ENCODE results near the gene MT2A.
"Not testable (repeated sequence)": the region's sequence is repeated elsewhere in the genome, so short reads cannot be mapped to it uniquely, and the experiment has no call there.

The MT2A gene

GRCh38 chr16:56580391-56581048, 27.9 kb upstream of the MT2A start:
- no peak overlapping the region for H3K27ac ChIP-seq (ENCODE audit: low read depth, low read length)
- no peak overlapping the region for H3K4me3 ChIP-seq (ENCODE audit: low read depth in 1 of 2, low read length in 2 of 2)
- peaks cover 0 to 3% of the 10 kb centered on the region in 2 donors for H3K4me1 ChIP-seq (ENCODE audit: control insufficient read depth in 1 of 2, insufficient read depth in 2 of 2, low read length in 2 of 2)
- no peaks in the 10 kb centered on the region for H3K36me3 ChIP-seq (ENCODE audit: control insufficient read depth in 1 of 2, insufficient read depth in 2 of 2, low read length in 2 of 2)
- no peaks in the 10 kb centered on the region for H3K27me3 ChIP-seq (ENCODE audit: control insufficient read depth in 1 of 2, insufficient read depth in 2 of 2, low read length in 2 of 2)
- no peaks in the 10 kb centered on the region for H3K9me3 ChIP-seq (ENCODE audit: control insufficient read depth in 1 of 2, low read length in 2 of 2)
- H3K9ac ChIP-seq (ENCODE audit: low read depth in 1 of 2, low read length in 2 of 2), result no peak overlapping the region

DNA sequence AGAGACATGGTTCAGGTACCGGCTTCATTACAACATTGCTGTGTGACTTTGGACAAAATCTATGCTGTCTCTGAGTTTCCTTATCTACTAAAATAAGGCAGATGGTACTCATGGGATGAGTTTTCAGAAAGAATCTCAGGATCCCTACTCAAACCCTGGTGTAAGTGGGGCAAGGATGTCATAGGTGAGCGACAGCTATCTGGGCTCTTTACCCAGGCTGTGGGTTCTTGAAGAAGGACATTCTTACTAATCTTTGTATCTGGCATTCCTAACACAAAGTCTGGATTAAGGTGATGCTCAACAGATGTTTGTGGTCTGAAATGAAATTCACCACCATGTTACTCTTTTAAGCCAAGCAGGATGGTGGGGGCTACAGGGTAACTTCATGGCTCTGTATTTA, 25.5 kb upstream of the MT2A start:
- H3K27me3 ChIP-seq (ENCODE audit: control insufficient read depth in 1 of 2, insufficient read depth in 2 of 2, low read length in 2 of 2), result not testable (repeated sequence)

GRCh38 chr16:56583351-56584168, 24.8 kb upstream of the MT2A start:
- Histone ChIP-seq H3K4me1 (ENCODE audit: control insufficient read depth in 1 of 2, insufficient read depth in 2 of 2, low read length in 2 of 2) (no peaks in the 10 kb centered on the region), H3K9me3 (ENCODE audit: control insufficient read depth in 1 of 2, low read length in 2 of 2) (no peaks in the 10 kb centered on the region), H3K9ac (ENCODE audit: low read depth in 1 of 2, low read length in 2 of 2) (no peak overlapping the region), H3K4me3 (ENCODE audit: low read depth in 1 of 2, low read length in 2 of 2) (no peak overlapping the region), H3K27me3 (ENCODE audit: control insufficient read depth in 1 of 2, insufficient read depth in 2 of 2, low read length in 2 of 2) (peaks cover 0 to 7% of the 10 kb centered on the region in 2 donors), H3K27ac (ENCODE audit: low read depth, low read length) (no peak overlapping the region), H3K36me3 (ENCODE audit: control insufficient read depth in 1 of 2, insufficient read depth in 2 of 2, low read length in 2 of 2) (no peaks in the 10 kb centered on the region)

More for the DNA sequence above, 25.5 kb upstream of the MT2A start:
- H3K4me3 ChIP-seq (ENCODE audit: low read depth in 1 of 2, low read length in 2 of 2); H3K9ac ChIP-seq (ENCODE audit: low read depth in 1 of 2, low read length in 2 of 2); H3K36me3 ChIP-seq (ENCODE audit: control insufficient read depth in 1 of 2, insufficient read depth in 2 of 2, low read length in 2 of 2); H3K4me1 ChIP-seq (ENCODE audit: control insufficient read depth in 1 of 2, insufficient read depth in 2 of 2, low read length in 2 of 2); H3K27ac ChIP-seq (ENCODE audit: low read depth, low read length); H3K9me3 ChIP-seq (ENCODE audit: control insufficient read depth in 1 of 2, low read length in 2 of 2): not testable (repeated sequence)

DNA sequence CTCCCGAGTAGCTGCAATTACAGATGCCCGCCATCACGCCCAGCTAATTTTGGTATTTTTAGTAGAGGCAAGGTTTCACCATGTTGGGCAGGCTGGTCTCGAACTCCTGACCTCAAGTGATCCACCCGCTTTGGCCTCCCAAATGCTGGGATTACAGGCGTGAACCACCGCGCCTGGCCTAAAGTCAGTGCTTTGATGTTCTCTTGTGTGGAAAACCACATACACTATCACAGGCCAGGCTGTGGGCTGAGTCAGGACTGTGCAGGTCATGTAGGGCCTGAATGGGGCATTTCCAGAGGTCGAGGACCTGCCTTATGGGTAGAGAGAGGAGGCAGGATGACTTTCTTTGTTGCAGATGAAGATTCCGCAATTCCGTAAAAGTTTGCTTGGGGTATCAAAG, 24.1 kb upstream of the MT2A start:
- Histone ChIP-seq H3K4me3 (ENCODE audit: low read depth in 1 of 2, low read length in 2 of 2) (no peak overlapping the region), H3K27ac (ENCODE audit: low read depth, low read length) (no peak overlapping the region), H3K27me3 (ENCODE audit: control insufficient read depth in 1 of 2, insufficient read depth in 2 of 2, low read length in 2 of 2) (peaks cover 6 to 12% of the 10 kb centered on the region in 2 donors), H3K36me3 (ENCODE audit: control insufficient read depth in 1 of 2, insufficient read depth in 2 of 2, low read length in 2 of 2) (no peaks in the 10 kb centered on the region), H3K4me1 (ENCODE audit: control insufficient read depth in 1 of 2, insufficient read depth in 2 of 2, low read length in 2 of 2) (peaks cover 0 to 3% of the 10 kb centered on the region in 2 donors), H3K9ac (ENCODE audit: low read depth in 1 of 2, low read length in 2 of 2) (no peak overlapping the region), H3K9me3 (ENCODE audit: control insufficient read depth in 1 of 2, low read length in 2 of 2) (no peaks in the 10 kb centered on the region)

- peak overlapping the region; percentile 59 to 70 for H3K4me3 ChIP-seq (ENCODE audit: low read depth in 1 of 2, low read length in 2 of 2)
- no peak overlapping the region for H3K27ac ChIP-seq (ENCODE audit: low read depth, low read length)
- no peaks in the 10 kb centered on the region for H3K36me3 ChIP-seq (ENCODE audit: control insufficient read depth in 1 of 2, insufficient read depth in 2 of 2, low read length in 2 of 2)
- no peaks in the 10 kb centered on the region for H3K9me3 ChIP-seq (ENCODE audit: control insufficient read depth in 1 of 2, low read length in 2 of 2)
- H3K27me3 ChIP-seq (ENCODE audit: control insufficient read depth in 1 of 2, insufficient read depth in 2 of 2, low read length in 2 of 2), result peaks cover 9 to 26% of the 10 kb centered on the region in 2 donors
- peaks cover 11 to 15% of the 10 kb centered on the region in 2 donors for H3K4me1 ChIP-seq (ENCODE audit: control insufficient read depth in 1 of 2, insufficient read depth in 2 of 2, low read length in 2 of 2)
- no peak overlapping the region for H3K9ac ChIP-seq (ENCODE audit: low read depth in 1 of 2, low read length in 2 of 2)
Observed at GRCh38 chr16:56588781-56589140, 19.6 kb upstream of the MT2A start.

DNA sequence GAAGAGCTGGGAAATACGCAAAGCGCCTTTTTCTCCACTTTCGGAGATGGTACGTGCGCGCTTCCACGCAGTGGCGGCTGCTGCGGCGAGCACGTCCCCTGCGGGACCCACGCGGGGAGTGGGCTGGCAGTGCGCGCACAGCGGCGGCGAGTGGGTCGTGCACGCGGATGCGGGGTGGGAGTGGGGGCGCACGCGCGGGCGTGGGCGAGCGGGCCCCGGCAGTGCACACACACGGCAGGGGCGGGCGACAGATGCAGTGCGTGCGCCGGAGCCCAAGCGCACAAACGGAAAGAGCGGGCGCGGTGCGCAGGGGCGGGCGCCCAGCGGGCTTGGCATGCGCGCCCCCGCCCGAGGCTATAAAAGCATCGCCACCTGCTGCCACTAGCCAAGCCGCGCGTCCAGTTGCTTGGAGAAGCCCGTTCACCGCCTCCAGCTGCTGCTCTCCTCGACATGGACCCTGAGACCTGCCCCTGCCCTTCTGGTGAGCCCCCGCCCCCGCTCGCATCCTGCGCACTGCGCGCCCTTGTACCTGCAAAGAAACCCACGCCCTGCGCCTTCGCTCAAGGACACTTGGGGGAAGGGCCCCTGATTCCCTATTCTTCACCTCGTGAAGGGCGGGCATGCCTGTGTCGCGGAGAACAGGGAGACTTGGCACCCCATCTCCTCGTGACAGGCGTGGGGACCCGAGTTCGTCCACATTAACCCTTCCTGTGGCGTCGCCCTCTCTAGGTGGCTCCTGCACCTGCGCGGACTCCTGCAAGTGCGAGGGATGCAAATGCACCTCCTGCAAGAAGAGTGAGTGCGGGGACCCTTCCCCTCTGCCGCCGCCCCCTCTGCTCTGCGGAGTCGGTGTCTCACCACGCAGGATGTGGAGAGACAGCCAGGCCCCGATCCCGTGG, 19.0 kb upstream of the MT2A start, which contains the start of gene MT3:
MT3 (plus strand) TSS at position 388 of the 899 bp plus-strand sequence; CDS start at position 451, 63 bp downstream.
- H3K36me3 ChIP-seq (ENCODE audit: control insufficient read depth in 1 of 2, insufficient read depth in 2 of 2, low read length in 2 of 2), result no peaks in the 10 kb centered on the region
- no peaks in the 10 kb centered on the region for H3K9me3 ChIP-seq (ENCODE audit: control insufficient read depth in 1 of 2, low read length in 2 of 2)
- peaks cover 11 to 15% of the 10 kb centered on the region in 2 donors for H3K4me1 ChIP-seq (ENCODE audit: control insufficient read depth in 1 of 2, insufficient read depth in 2 of 2, low read length in 2 of 2)
- H3K4me3 ChIP-seq (ENCODE audit: low read depth in 1 of 2, low read length in 2 of 2), result peak within 1 kb of the TSS; percentile 59 to 70
- peaks cover 9 to 26% of the 10 kb centered on the region in 2 donors for H3K27me3 ChIP-seq (ENCODE audit: control insufficient read depth in 1 of 2, insufficient read depth in 2 of 2, low read length in 2 of 2)
- H3K9ac ChIP-seq (ENCODE audit: low read depth in 1 of 2, low read length in 2 of 2), result no peak within 1 kb of the TSS
- H3K27ac ChIP-seq (ENCODE audit: low read depth, low read length), result no peak within 1 kb of the TSS

GRCh38 chr16:56591377-56592060, 16.9 kb upstream of the MT2A start:
- H3K36me3 ChIP-seq (ENCODE audit: control insufficient read depth in 1 of 2, insufficient read depth in 2 of 2, low read length in 2 of 2), result no peaks in the 10 kb centered on the region
- H3K27me3 ChIP-seq (ENCODE audit: control insufficient read depth in 1 of 2, insufficient read depth in 2 of 2, low read length in 2 of 2), result peaks cover 9 to 26% of the 10 kb centered on the region in 2 donors
- H3K27ac ChIP-seq (ENCODE audit: low read depth, low read length), result no peak overlapping the region
- no peak overlapping the region for H3K9ac ChIP-seq (ENCODE audit: low read depth in 1 of 2, low read length in 2 of 2)
- H3K4me1 ChIP-seq (ENCODE audit: control insufficient read depth in 1 of 2, insufficient read depth in 2 of 2, low read length in 2 of 2), result peaks cover 11 to 15% of the 10 kb centered on the region in 2 donors
- no peak overlapping the region for H3K4me3 ChIP-seq (ENCODE audit: low read depth in 1 of 2, low read length in 2 of 2)
- H3K9me3 ChIP-seq (ENCODE audit: control insufficient read depth in 1 of 2, low read length in 2 of 2), result no peaks in the 10 kb centered on the region

DNA sequence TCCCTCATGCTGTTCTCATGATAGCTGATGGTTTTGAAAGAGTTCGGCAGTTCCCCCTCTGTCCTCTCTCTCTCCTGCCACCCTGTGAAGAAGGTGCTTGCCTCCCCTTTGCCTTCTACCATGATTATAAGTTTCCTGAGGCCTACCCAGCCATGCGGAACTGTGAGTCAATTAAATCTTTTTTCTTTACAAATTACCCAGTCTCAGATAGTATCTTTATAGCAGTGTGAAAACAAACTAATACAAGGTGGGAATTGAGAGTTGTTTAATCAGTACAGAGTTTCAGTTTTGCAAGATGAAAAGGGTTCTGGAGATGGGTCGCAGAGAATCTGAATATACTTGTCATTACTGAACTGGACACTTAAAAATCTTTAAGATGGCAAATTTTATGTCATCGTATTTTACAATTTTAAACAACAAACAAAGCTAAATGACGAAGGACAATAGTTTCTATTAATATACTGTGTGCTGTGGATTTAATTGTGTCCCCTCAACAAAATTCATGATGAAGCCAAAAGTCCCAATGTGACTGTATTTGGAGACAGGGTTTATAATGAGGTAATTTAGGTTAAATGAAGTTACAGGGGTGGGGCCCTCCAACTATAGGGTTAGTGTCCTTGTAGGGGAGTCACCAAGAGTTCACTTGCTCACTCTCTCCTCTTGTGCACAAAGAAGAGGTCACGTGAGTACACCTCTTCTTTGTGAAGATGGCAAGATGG, 14.7 kb upstream of the MT2A start:
- Histone ChIP-seq H3K4me3 (ENCODE audit: low read depth in 1 of 2, low read length in 2 of 2) (no peak overlapping the region), H3K27ac (ENCODE audit: low read depth, low read length) (no peak overlapping the region), H3K27me3 (ENCODE audit: control insufficient read depth in 1 of 2, insufficient read depth in 2 of 2, low read length in 2 of 2) (peaks cover 7 to 18% of the 10 kb centered on the region in 2 donors), H3K4me1 (ENCODE audit: control insufficient read depth in 1 of 2, insufficient read depth in 2 of 2, low read length in 2 of 2) (peaks cover 11 to 15% of the 10 kb centered on the region in 2 donors), H3K36me3 (ENCODE audit: control insufficient read depth in 1 of 2, insufficient read depth in 2 of 2, low read length in 2 of 2) (no peaks in the 10 kb centered on the region), H3K9me3 (ENCODE audit: control insufficient read depth in 1 of 2, low read length in 2 of 2) (no peaks in the 10 kb centered on the region), H3K9ac (ENCODE audit: low read depth in 1 of 2, low read length in 2 of 2) (no peak overlapping the region)

- H3K4me1 ChIP-seq (ENCODE audit: control insufficient read depth in 1 of 2, insufficient read depth in 2 of 2, low read length in 2 of 2), result peaks cover 11% of the 10 kb centered on the region in 2 donors
- no peaks in the 10 kb centered on the region for H3K36me3 ChIP-seq (ENCODE audit: control insufficient read depth in 1 of 2, insufficient read depth in 2 of 2, low read length in 2 of 2)
- no peaks in the 10 kb centered on the region for H3K9me3 ChIP-seq (ENCODE audit: control insufficient read depth in 1 of 2, low read length in 2 of 2)
- no peak overlapping the region for H3K9ac ChIP-seq (ENCODE audit: low read depth in 1 of 2, low read length in 2 of 2)
- peaks cover 3 to 14% of the 10 kb centered on the region in 2 donors for H3K27me3 ChIP-seq (ENCODE audit: control insufficient read depth in 1 of 2, insufficient read depth in 2 of 2, low read length in 2 of 2)
- no peak overlapping the region for H3K27ac ChIP-seq (ENCODE audit: low read depth, low read length)
- H3K4me3 ChIP-seq (ENCODE audit: low read depth in 1 of 2, low read length in 2 of 2), result no peak overlapping the region
Observed at GRCh38 chr16:56594292-56594619, 14.1 kb upstream of the MT2A start.

All from duodenal mucosa (tissue), 2 donors.